Measurements from ENCODE around the gene SCAMP1. TPM values are rescaled to one million over a fixed set of nuclear protein-coding genes. Genes with fewer than 3 reads are reported as not detected.

The SCAMP1 gene
- total and polyA plus RNA-seq, 2 of the 8 experiments (the other 6 are each of a cell fraction or from before 2014, with no cell fraction given), result 18.6 to 55.9 TPM

- no peak overlapping the region for H3K56ac ChIP-seq (replicated peaks; ENCODE audit: insufficient read length, low read depth, low read length)
- H3K4me1 ChIP-seq (replicated peaks in 1 of 4; ENCODE audit: control insufficient read depth in 3 of 4, insufficient read depth in 4 of 4, low read length in 3 of 4), result no peaks in the 10 kb centered on the region
- H3K18ac ChIP-seq (ENCODE audit: extremely low read depth, low read length), result no peak overlapping the region
- no peak overlapping the region for H3K9ac ChIP-seq (replicated peaks in 1 of 4; ENCODE audit: extremely low read depth in 1 of 4, low read depth in 3 of 4, low read length in 3 of 4)
- no peak overlapping the region for H2BK5ac ChIP-seq (ENCODE audit: low read depth, low read length)
- no peak overlapping the region for H3K14ac ChIP-seq (ENCODE audit: insufficient read length)
- CTCF ChIA-PET (ENCODE audit: partially characterized antibody), result interaction anchor here (0.9 to 2.1 kb wide), 2 partner anchors 11 to 30 kb away, joined by 3 to 7 read pairs; no protein-coding TSS in a partner anchor
- no peak overlapping the region for H3K4me3 ChIP-seq (ENCODE audit: extremely low read depth in 1 of 4, insufficient read depth in 2 of 4, low read depth in 3 of 4, low read length in 4 of 4)
- no peaks in the 10 kb centered on the region for H3K36me3 ChIP-seq (ENCODE audit: control insufficient read depth in 2 of 4, insufficient read depth in 4 of 4, low read length in 3 of 4)
- 83% methylated on average over 4 of the region's 4 CpGs; no CpG with 5 or more reads in 1 of the 2 experiments for WGBS, 2 experiments (ENCODE audit: extremely low coverage in 1 of 2, insufficient coverage in 1 of 2, insufficient read length in 1 of 2, insufficient replicate concordance in 2 of 2, low coverage in 1 of 2, low lambda C conversion rate in 2 of 2, missing lambda C conversion rate in 1 of 2)
- no peak overlapping the region for H2AK5ac ChIP-seq (ENCODE audit: low read depth, low read length)
- POLR2A ChIA-PET (ENCODE audit: partially characterized antibody), result no interaction called here
- no peak for FAIRE-seq
- no peaks in the 10 kb centered on the region for H3K27me3 ChIP-seq (replicated peaks in 1 of 4; ENCODE audit: control insufficient read depth in 3 of 4, extremely low read depth in 1 of 4, insufficient read depth in 3 of 4, low read length in 3 of 4)
- peaks cover 2% of the 10 kb centered on the region; the same call in 1 of the 2 replicates for H3K79me1 ChIP-seq (ENCODE audit: low read depth, low read length)
- H3K23ac ChIP-seq (ENCODE audit: insufficient read length), result no peak overlapping the region
- H3K4ac ChIP-seq (replicated peaks; ENCODE audit: insufficient read length, low read depth, low read length), result no peak overlapping the region
- H2AFZ ChIP-seq (ENCODE audit: low read length), result no peak overlapping the region
- no peak for TF ChIP-seq TAF1 (IDR thresholded peaks at IDR 0.05; ENCODE audit: low read depth, low read length)
- no peak for TF ChIP-seq RNF2 (IDR thresholded peaks at IDR 0.05; ENCODE audit: borderline replicate concordance, low read depth, low read length, missing control alignments, poor library complexity, severe bottlenecking)
- TF ChIP-seq NANOG (IDR thresholded peaks at IDR 0.05; ENCODE audit: insufficient read depth, low read depth, low read length, poor library complexity, severe bottlenecking), result no peak
- no peak for TF ChIP-seq CTBP2 (IDR thresholded peaks at IDR 0.05; ENCODE audit: borderline replicate concordance, insufficient read depth, insufficient read length, low read length)
- TF ChIP-seq BRCA1 (IDR thresholded peaks at IDR 0.05; ENCODE audit: low read depth, low read length), result no peak
- TF ChIP-seq RBBP5 (IDR thresholded peaks at IDR 0.05; ENCODE audit: borderline replicate concordance, low read depth, low read length), result no peak
- no peak for TF ChIP-seq GTF2F1 (IDR thresholded peaks at IDR 0.05; ENCODE audit: borderline replicate concordance, low read depth, low read length)
- TF ChIP-seq SIX5 (IDR thresholded peaks at IDR 0.05; ENCODE audit: low read depth, low read length), result no peak
- TF ChIP-seq SIRT6 (IDR thresholded peaks at IDR 0.05; ENCODE audit: low read length), result no peak
- TF ChIP-seq CHD2 (IDR thresholded peaks at IDR 0.05; ENCODE audit: low read length), result no peak
- no peak for TF ChIP-seq ATF2 (IDR thresholded peaks at IDR 0.05; ENCODE audit: low read length)
- no peak for TF ChIP-seq KDM1A (IDR thresholded peaks at IDR 0.05; ENCODE audit: borderline replicate concordance, low read length)
- no peak for TF ChIP-seq BCL11A (IDR thresholded peaks at IDR 0.05; ENCODE audit: low read depth in 2 of 2, low read length in 2 of 2)
- H3K79me2 ChIP-seq (ENCODE audit: control insufficient read depth in 1 of 2, insufficient read depth in 2 of 2, low read length in 2 of 2), result peaks cover 0 to 46% of the 10 kb centered on the region in 2 experiments; a peak in 2 of 4 replicates
- no peak overlapping the region for H3K4me2 ChIP-seq (ENCODE audit: insufficient read depth in 1 of 2, low read depth in 2 of 2, low read length in 2 of 2)
- H3K9me3 ChIP-seq (ENCODE audit: insufficient read depth in 2 of 2, low read depth in 1 of 2, low read length in 1 of 2), result no peaks in the 10 kb centered on the region
- no peaks in the 10 kb centered on the region; the same call in 1 of the 2 replicates for H3K23me2 ChIP-seq (ENCODE audit: low read depth, low read length)
- no peak overlapping the region for H4K91ac ChIP-seq (replicated peaks; ENCODE audit: insufficient read length, low read length)
- H4K5ac ChIP-seq (ENCODE audit: insufficient read length, low read depth, low read length), result no peak overlapping the region
- DNase-seq (ENCODE audit: low read depth in 1 of 2, low spot score in 2 of 2), result no peak
- H2BK120ac ChIP-seq (replicated peaks; ENCODE audit: low read depth, low read length), result no peak overlapping the region
- H2BK20ac ChIP-seq (ENCODE audit: low read length), result no peak overlapping the region
- H2BK12ac ChIP-seq (ENCODE audit: low read depth, low read length), result no peak overlapping the region
- no peaks in the 10 kb centered on the region for H4K20me1 ChIP-seq (replicated peaks in 1 of 2; ENCODE audit: control insufficient read depth in 1 of 2, insufficient read depth in 2 of 2, low read length in 2 of 2)
- H2BK15ac ChIP-seq (ENCODE audit: low read length), result no peak overlapping the region
- H4K8ac ChIP-seq (ENCODE audit: extremely low read depth, insufficient read depth, low read length), result no peak overlapping the region
- H3K27ac ChIP-seq (ENCODE audit: low read depth, low read length), result no peak overlapping the region
These were observed 17.3 kb downstream of the SCAMP1 start for GRCh38 chr5:78377718-78378105.
